Measurements from ENCODE around the gene TRERF1.
"Not testable (repeated sequence)": the region's sequence is repeated elsewhere in the genome, so short reads cannot be mapped to it uniquely, and the experiment has no call there.

TRERF1 gene

GRCh38 chr6:42338744-42339222 is 112.9 kb downstream of the TRERF1 start:
- no peak for DNase-seq (ENCODE audit: low read depth in 3 of 3)

GRCh38 chr6:42337985-42338743 is 113.6 kb downstream of the TRERF1 start:
- no peak for DNase-seq (ENCODE audit: low read depth in 3 of 3)

GRCh38 chr6:42336431-42336830 is 115.3 kb downstream of the TRERF1 start:
- no peak for DNase-seq (ENCODE audit: low read depth in 3 of 3)

GRCh38 chr6:42335896-42336295 is 115.8 kb downstream of the TRERF1 start:
- no peak for DNase-seq (ENCODE audit: low read depth in 3 of 3)

- no peak for DNase-seq (ENCODE audit: low read depth in 3 of 3)
These were observed 116.9 kb downstream of the TRERF1 start for GRCh38 chr6:42334870-42335269.

GRCh38 chr6:42333612-42334011 is 118.1 kb downstream of the TRERF1 start:
- no peak for DNase-seq (ENCODE audit: low read depth in 3 of 3)

GRCh38 chr6:42332916-42333315 is 118.8 kb downstream of the TRERF1 start:
- no peak for DNase-seq (ENCODE audit: low read depth in 3 of 3)

- no peak for DNase-seq (ENCODE audit: low read depth in 3 of 3)
These were observed 120.7 kb downstream of the TRERF1 start for GRCh38 chr6:42331019-42331418.

- no peak for DNase-seq (ENCODE audit: low read depth in 3 of 3)
These were observed 125.5 kb downstream of the TRERF1 start for GRCh38 chr6:42326248-42326647.

- DNase-seq (ENCODE audit: low read depth in 3 of 3) = not testable (repeated sequence)
These were observed 126.9 kb downstream of the TRERF1 start for GRCh38 chr6:42324656-42325324.

GRCh38 chr6:42322676-42323075 is 129.1 kb downstream of the TRERF1 start:
- no peak for DNase-seq (ENCODE audit: low read depth in 3 of 3)

- DNase-seq (ENCODE audit: low read depth in 3 of 3) = no peak
These were observed 129.8 kb downstream of the TRERF1 start for GRCh38 chr6:42321976-42322375.

- DNase-seq (ENCODE audit: low read depth in 3 of 3) = no peak
These were observed 131.0 kb downstream of the TRERF1 start for GRCh38 chr6:42320762-42321161.

GRCh38 chr6:42318480-42318879 is 133.2 kb downstream of the TRERF1 start:
- no peak for DNase-seq (ENCODE audit: low read depth in 3 of 3)

GRCh38 chr6:42316981-42317380 is 134.7 kb downstream of the TRERF1 start:
- DNase-seq (ENCODE audit: low read depth in 3 of 3) = no peak

GRCh38 chr6:42315991-42316970 is 135.4 kb downstream of the TRERF1 start:
- no peak for DNase-seq (ENCODE audit: low read depth in 3 of 3)

- no peak for DNase-seq (ENCODE audit: low read depth in 3 of 3)
These were observed 136.3 kb downstream of the TRERF1 start for GRCh38 chr6:42315259-42315990.

GRCh38 chr6:42314571-42315258 is 137.0 kb downstream of the TRERF1 start:
- DNase-seq (ENCODE audit: low read depth in 3 of 3) = no peak

- DNase-seq (ENCODE audit: low read depth in 3 of 3) = no peak
These were observed 137.7 kb downstream of the TRERF1 start for GRCh38 chr6:42313941-42314570.

- DNase-seq (ENCODE audit: low read depth in 3 of 3) = no peak
These were observed 138.7 kb downstream of the TRERF1 start for GRCh38 chr6:42313038-42313437.

All from stimulated activated CD4-positive, alpha-beta T cell treated with anti-CD3 and anti-CD28 coated beads, TNF-alpha, amount 100 ng/mL, for 4 hours (primary cell).